IPS-NIHi7 (cell line): ENCODE data around the gene ATN1.
"Not testable (repeated sequence)": the region's sequence is repeated elsewhere in the genome, so short reads cannot be mapped to it uniquely, and the experiment has no call there.

Experiments
- DNase-seq: peaks from one replicate; pipeline ENCODE4 v3.0.0; 2012; ENCODE audit warnings: mixed read lengths; ENCODE audit errors: extremely low spot score

ATN1 gene

DNA sequence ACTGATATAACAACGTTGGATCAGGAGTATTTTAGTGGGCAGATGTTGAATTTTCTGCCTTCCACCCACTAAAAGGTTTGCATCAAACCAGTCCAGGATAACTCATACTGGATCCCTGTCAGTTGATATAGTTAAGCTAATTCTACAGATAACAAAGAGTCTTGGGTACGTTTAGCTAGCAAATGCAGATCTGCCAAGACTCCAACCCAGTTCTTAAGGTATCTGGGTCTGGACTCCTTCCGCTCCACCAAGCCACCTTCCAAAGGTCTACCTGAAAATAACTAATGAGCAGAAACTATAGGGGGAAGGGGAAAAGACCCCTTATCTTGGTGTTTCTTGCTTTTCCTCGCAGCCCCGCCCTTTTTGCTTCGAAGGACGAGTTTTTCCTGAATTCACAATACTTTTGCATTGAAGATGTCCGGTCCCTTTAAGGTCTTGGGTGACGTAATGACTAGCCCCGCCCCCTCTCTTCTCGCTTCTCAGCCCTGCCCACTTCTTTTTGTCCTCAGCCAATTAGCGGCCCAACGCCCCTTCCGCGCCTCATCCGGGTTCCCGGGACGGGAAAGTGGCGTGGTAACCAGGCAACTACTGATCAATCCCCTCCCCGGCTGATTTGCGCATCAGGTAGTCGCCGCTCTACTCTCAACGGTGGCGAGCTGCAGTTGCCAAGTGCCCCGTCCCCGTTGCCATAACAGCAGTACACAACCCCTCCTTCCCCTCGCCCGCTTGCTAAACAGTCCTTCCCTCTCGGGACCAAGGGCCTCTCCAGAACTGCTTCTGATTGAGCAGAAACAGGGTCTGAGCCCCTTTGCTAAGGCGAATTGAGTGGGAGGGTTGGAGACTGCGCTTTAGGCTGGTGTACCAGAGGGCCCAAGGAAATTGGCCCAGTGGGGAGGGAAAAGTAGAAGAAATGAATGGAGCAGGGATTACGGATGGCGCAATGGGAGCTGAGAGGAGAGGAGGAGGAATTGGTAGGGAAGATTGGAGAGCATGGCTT lies 23.2 kb upstream of the ATN1 start, which contains the start of gene LRRC23:
LRRC23 (plus strand) TSS at position 543 of the 997 bp plus-strand sequence. CDS start 812 bp downstream, outside the sequence.
- DNase-seq = peak; percentile 94

- no peak for DNase-seq
Measured at GRCh38 chr12:6905414-6906040, 22.2 kb upstream of the ATN1 start.

- DNase-seq = not testable (repeated sequence)
Measured at GRCh38 chr12:6908141-6908540, 19.6 kb upstream of the ATN1 start.

DNA sequence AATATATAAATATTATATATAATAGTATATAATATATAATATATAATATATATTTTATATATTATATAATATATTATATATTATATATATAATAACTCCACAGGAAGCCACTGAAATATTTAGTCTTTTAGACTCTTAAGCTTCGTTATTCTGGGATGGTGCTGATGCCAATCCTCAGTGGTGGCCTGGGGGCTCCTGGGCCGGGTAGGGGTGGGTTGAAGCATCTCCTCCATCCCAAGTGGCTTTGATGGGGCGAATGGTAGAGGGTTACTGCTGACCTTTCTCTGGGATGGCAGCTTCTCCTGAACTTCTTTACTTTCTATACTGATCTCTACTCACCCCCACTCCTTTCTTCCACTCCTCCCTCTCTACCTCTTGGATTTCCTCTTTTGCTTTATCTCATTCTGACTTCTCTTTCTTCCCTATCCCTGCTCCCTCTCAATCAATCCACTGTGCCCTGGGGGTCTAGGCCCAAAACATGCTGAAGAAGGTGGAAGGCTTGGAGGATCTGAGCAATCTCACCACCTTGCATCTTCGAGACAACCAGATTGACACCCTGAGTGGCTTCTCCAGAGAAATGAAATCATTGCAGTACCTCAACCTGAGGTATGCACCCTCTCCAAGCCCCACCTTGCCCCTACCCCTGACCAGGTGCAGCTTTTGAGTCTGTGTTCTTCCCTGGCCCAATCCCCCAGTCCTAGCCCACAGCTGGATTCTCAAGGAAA lies 18.2 kb upstream of the ATN1 start:
- DNase-seq = no peak

DNA sequence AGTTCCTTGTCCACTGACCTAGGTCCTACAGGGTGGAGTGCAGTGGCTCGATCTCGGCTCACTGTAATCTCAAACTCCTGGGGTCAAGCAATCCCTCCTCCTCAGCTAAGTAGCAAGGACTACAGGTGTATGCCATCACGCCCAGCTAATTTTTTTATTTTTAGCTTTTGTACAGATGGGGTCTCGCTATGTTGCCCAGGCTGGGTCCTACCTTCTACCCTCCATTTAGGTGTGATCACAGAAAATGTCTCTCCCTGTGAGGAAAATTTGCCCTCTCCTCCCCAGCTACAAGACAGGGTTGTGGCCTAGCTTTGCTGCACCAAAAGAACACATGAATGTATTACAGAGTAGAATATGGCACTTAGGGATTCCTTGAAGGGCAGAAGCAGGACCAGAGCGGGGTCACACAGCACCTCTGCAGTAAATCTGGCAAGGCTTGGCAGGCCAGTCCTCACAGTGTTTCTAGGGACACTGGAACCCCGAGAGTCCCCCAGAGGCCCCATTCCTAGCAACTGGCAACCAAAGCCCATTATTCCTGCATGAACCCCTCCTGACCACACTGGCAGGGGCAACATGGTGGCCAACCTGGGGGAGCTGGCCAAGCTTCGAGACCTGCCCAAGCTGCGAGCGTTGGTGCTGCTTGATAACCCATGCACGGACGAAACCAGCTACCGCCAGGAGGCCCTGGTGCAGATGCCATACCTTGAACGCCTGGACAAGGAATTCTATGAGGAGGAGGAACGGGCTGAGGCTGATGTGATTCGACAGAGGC lies 15.4 kb upstream of the ATN1 start:
- DNase-seq = no peak

- peak; percentile 63 for DNase-seq
Measured at GRCh38 chr12:6914246-6914946, 13.4 kb upstream of the ATN1 start, which contains the start of gene ENO2. Gene ENO2, plus strand, starts transcription at chr12:6914580. Its CDS starts 1,253 bp downstream, at chr12:6915833.

- DNase-seq = peak; percentile 71
Measured at GRCh38 chr12:6914947-6915788, 12.6 kb upstream of the ATN1 start.

GRCh38 chr12:6915789-6916285 lies 11.9 kb upstream of the ATN1 start:
- no peak for DNase-seq

- DNase-seq = no peak
Measured at GRCh38 chr12:6916426-6917200, 11.1 kb upstream of the ATN1 start.

GRCh38 chr12:6917491-6918231 lies 10.1 kb upstream of the ATN1 start:
- DNase-seq = no peak

DNA sequence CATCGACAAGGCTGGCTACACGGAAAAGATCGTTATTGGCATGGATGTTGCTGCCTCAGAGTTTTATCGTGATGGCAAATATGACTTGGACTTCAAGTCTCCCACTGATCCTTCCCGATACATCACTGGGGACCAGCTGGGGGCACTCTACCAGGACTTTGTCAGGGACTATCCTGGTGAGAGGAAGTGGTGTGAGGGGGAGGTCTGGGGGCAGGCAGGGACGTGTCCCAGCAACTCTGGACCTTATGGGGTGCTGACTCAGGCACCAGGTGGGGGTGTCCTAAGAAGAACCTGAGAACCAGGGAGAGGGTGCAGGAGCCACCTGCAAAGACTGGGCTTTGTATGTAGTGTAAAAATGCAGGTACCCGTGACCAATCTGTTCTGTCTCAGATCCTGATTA lies 8.2 kb upstream of the ATN1 start:
- no peak for DNase-seq

- DNase-seq = no peak
Measured at GRCh38 chr12:6921539-6921938, 6.2 kb upstream of the ATN1 start.

DNA sequence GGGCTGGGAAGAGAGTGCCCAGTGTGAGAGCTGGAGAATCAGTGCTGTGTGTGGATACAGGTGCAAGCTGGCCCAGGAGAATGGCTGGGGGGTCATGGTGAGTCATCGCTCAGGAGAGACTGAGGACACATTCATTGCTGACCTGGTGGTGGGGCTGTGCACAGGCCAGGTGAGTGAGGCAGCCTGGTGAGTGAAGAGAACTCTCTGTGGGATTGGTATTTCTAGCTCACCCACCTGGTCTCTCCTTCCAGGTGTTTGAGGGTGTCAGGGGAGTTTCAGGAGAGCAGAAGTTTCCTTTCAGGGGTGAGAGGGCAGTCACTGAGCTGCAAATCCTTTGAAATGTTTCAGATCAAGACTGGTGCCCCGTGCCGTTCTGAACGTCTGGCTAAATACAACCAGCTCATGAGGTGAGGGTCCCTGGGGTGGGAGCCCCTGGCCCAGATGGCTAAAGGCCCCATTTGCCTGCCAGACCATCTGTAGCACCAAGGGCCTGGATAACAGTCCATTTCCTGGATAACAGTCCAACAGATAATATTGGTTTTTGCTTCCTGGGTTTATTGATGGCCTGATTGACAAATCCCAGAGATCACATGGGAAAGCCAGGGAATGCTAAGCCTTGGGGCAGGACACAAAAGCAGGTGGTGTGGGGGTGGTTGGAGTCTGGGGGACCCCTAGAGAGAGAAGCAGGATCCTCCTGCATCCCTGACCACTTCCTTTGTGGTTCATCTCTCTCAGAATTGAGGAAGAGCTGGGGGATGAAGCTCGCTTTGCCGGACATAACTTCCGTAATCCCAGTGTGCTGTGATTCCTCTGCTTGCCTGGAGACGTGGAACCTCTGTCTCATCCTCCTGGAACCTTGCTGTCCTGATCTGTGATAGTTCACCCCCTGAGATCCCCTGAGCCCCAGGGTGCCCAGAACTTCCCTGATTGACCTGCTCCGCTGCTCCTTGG lies 5.5 kb upstream of the ATN1 start:
- DNase-seq = no peak

- DNase-seq = no peak
Measured at GRCh38 chr12:6923003-6923732, 4.6 kb upstream of the ATN1 start.

- no peak for DNase-seq
Measured at GRCh38 chr12:6923851-6924250, 3.9 kb upstream of the ATN1 start.

- DNase-seq = no peak
Measured at GRCh38 chr12:6925239-6925539, 2.6 kb upstream of the ATN1 start.
